SK-N-SH (cell line): ENCODE results near the gene SPIRE2. TPM values are rescaled to one million over a fixed set of nuclear protein-coding genes. Genes with fewer than 3 reads are reported as not detected.

Experiments used
- CTCF ChIA-PET: fragments of 300-600, 350-600 bp; formaldehyde crosslinking; extraction: SDS; loops from one replicate; lab custom pipeline; 2021; lab: Yijun Ruan, JAX
- POLR2A ChIA-PET: fragments of 350-600 bp; sonication (Branson Sonifier 250); formaldehyde crosslinking; extraction: SDS; loops from one replicate; lab custom pipeline; 2020; ENCODE audit warnings: antibody characterized with exemption, inconsistent platforms; lab: Yijun Ruan, JAX
- DNase-seq: peaks from one replicate; pipeline ENCODE4 v3.0.0; 2012
- H2AFZ ChIP-seq: fragments of 200-600 bp; sonication (generic); 2 replicates; pipeline ENCODE4 v1.8.1; 2016; ENCODE audit warnings: antibody characterized with exemption, mild to moderate bottlenecking, low read depth
- H3F3A ChIP-seq: fragments of 200-600 bp; sonication (generic); replicated peaks from 2 replicates; pipeline ENCODE3; 2016; ENCODE audit warnings: antibody characterized with exemption, mild to moderate bottlenecking; ENCODE audit not compliant: insufficient read depth
- H3K27ac ChIP-seq, 2 experiments: fragments of 200-500 bp in 1 of 2; fragments of 200-600 bp in 1 of 2; sonication (Bioruptor generic) in 1 of 2; sonication (generic), shearing (Covaris generic) in 1 of 2; 2 replicates each; pipeline versions ENCODE4 v1.5.1 to v1.6.1; 2014 to 2016; ENCODE audit warnings: low read depth in 2 of 2, inconsistent platforms in 1 of 2, low read length in 1 of 2, mild to moderate bottlenecking in 1 of 2, mixed read lengths in 1 of 2
- H3K27me3 ChIP-seq: fragments of 200-600 bp; sonication (generic), shearing (Covaris generic); 2 replicates; pipeline ENCODE4 v1.6.1; 2016; ENCODE audit warnings: mixed run types; ENCODE audit not compliant: insufficient read depth
- H3K36me3 ChIP-seq, 2 experiments: fragments of 200-500 bp in 1 of 2; fragments of 200-600 bp in 1 of 2; sonication (Bioruptor generic) in 1 of 2; sonication (generic) in 1 of 2; replicated peaks in 1 of 2; 2 replicates each; pipeline versions ENCODE3 to v1.5.1; 2014 to 2016; ENCODE audit warnings: low read length in 1 of 2, mild to moderate bottlenecking in 1 of 2; ENCODE audit not compliant: insufficient read depth in 2 of 2, control insufficient read depth in 1 of 2
- H3K4me1 ChIP-seq, 2 experiments: fragments of 200-500 bp in 1 of 2; fragments of 200-600 bp in 1 of 2; sonication (Bioruptor generic) in 1 of 2; sonication (generic), shearing (Covaris generic) in 1 of 2; 2 replicates each; pipeline versions ENCODE4 v1.5.1 to v1.6.1; 2014 to 2016; ENCODE audit warnings: low read depth in 1 of 2, low read length in 1 of 2, mixed run types in 1 of 2; ENCODE audit not compliant: insufficient read depth in 2 of 2, control insufficient read depth in 1 of 2
- H3K4me2 ChIP-seq: fragments of 200-600 bp; sonication (generic), shearing (Covaris generic); 2 replicates; pipeline ENCODE4 v1.6.1; 2017; ENCODE audit warnings: mixed run types
- H3K4me3 ChIP-seq, 2 experiments: fragments of 200-500 bp in 1 of 2; fragments of 200-600 bp in 1 of 2; sonication (Bioruptor generic) in 1 of 2; sonication (generic), shearing (Covaris generic) in 1 of 2; 2 replicates each; pipeline versions ENCODE4 v1.5.1 to v1.8.1; 2014 to 2016; ENCODE audit warnings: low read depth in 2 of 2, inconsistent platforms in 1 of 2, low read length in 1 of 2, mild to moderate bottlenecking in 1 of 2, mixed read lengths in 1 of 2, moderate library complexity in 1 of 2
- H3K79me2 ChIP-seq: fragments of 200-600 bp; sonication (generic); 2 replicates; pipeline ENCODE4 v1.8.1; 2017; ENCODE audit warnings: mild to moderate bottlenecking; ENCODE audit not compliant: insufficient read depth
- H3K9ac ChIP-seq: fragments of 200-600 bp; sonication (generic); 2 replicates; pipeline ENCODE4 v1.6.1; 2017; ENCODE audit warnings: mixed run types
- H3K9me2 ChIP-seq: fragments of 200-600 bp; sonication (generic); 2 replicates; pipeline ENCODE4 v1.6.1; 2017; ENCODE audit warnings: mixed run types
- H3K9me3 ChIP-seq: fragments of 200-600 bp; sonication (generic); 2 replicates; pipeline ENCODE4 v1.6.1; 2017; ENCODE audit warnings: mixed run types, mild to moderate bottlenecking, moderate library complexity
- H4K20me1 ChIP-seq: fragments of 200-600 bp; sonication (generic); 2 replicates; pipeline ENCODE4 v1.6.1; 2017; ENCODE audit warnings: mild to moderate bottlenecking, mixed run types; ENCODE audit not compliant: insufficient read depth
- CTCF ChIP-seq: fragments of 200-600 bp; sonication (generic); IDR thresholded peaks from 2 replicates; pipeline ENCODE4 v1.6.1; 2017; ENCODE audit warnings: antibody characterized with exemption, mild to moderate bottlenecking, moderate library complexity
- EP300 ChIP-seq, 2 experiments: IDR thresholded peaks; 2 replicates each; pipeline versions ENCODE4 v1.4.0 to v1.6.1; 2012; ENCODE audit warnings: borderline replicate concordance in 1 of 2, low read depth in 1 of 2, low read length in 1 of 2
- FOXJ3 ChIP-seq: sonication (generic); formaldehyde crosslinking; IDR thresholded peaks from 2 replicates; pipeline ENCODE4 v1.5.1; 2020; ENCODE audit warnings: mild to moderate bottlenecking, missing genetic modification reagents
- FOXM1 ChIP-seq: IDR thresholded peaks from 2 replicates; pipeline ENCODE4 v1.4.0; 2012; ENCODE audit warnings: low read depth, mild to moderate bottlenecking
- JUND ChIP-seq: IDR thresholded peaks from 2 replicates; pipeline ENCODE4 v1.4.0; 2012
- MXI1 ChIP-seq: IDR thresholded peaks from 2 replicates; pipeline ENCODE4 v1.6.1; 2012; ENCODE audit warnings: mild to moderate bottlenecking, low read depth, low read length, improper control_type of control experiment
- PBX3 ChIP-seq: IDR thresholded peaks from 2 replicates; pipeline ENCODE4; 2012
- USF1 ChIP-seq: IDR thresholded peaks from 2 replicates; pipeline ENCODE4 v1.4.0; 2012; ENCODE audit warnings: low read depth, borderline replicate concordance
- ZBTB33 ChIP-seq: IDR thresholded peaks from 2 replicates; pipeline ENCODE4 v1.4.0; 2012; ENCODE audit warnings: low read depth, borderline replicate concordance
- WGBS: methylation state at CpG from one replicate; pipeline ENCODE4 v1.1.6; 2017; ENCODE audit warnings: low lambda C conversion rate; 5-methylcytosine and 5-hydroxymethylcytosine counted together
- polyA plus RNA-seq, 3 experiments: library from polyadenylated mRNA; depleted of rRNA; stranded (reverse); fragments of >200 nt; gene quantifications; 2 replicates each; pipeline ENCODE4 v1.2.3, GENCODE V29; 2012

The SPIRE2 gene
- polyA plus RNA-seq, 1 of the 3 experiments (the other 2 are of a cell fraction) = 15.3 TPM

GRCh38 chr16:89918453-89919347 lies 90.4 kb downstream of the SPIRE2 start, which contains the start of gene MC1R:
TSS of gene MC1R (plus strand) at chr16:89918862. CDS start at chr16:89919259, 397 bp downstream.
- Histone ChIP-seq H2AFZ (no peak within 1 kb of the TSS), H3K27ac (peak within 1 kb of the TSS; percentile 38 to 87), H3K4me1 (peaks cover 12 to 41% of the 10 kb centered on the region in 2 experiments; a peak in 3 of 4 replicates), H3K9me3 (no peaks in the 10 kb centered on the region), H3K27me3 (no peaks in the 10 kb centered on the region), H3K79me2 (peaks cover 9% of the 10 kb centered on the region), H3K9me2 (no peaks in the 10 kb centered on the region), H3F3A (peaks cover 27% of the 10 kb centered on the region), H3K4me2 (peak within 1 kb of the TSS; percentile 93), H3K9ac (peak within 1 kb of the TSS; percentile 17; the same call in 1 of the 2 replicates), H4K20me1 (peaks cover 3% of the 10 kb centered on the region), H3K36me3 (no peaks in the 10 kb centered on the region), H3K4me3 (peak within 1 kb of the TSS; percentile 38 to 40; a peak in 3 of 4 replicates)
- DNase-seq = peak; percentile 72
- POLR2A ChIA-PET = interaction anchor here (0.6 to 2.0 kb wide), 2 partner anchors 10 to 53 kb away, joined by 3 to 9 read pairs; no protein-coding TSS in a partner anchor
- WGBS = 38% methylated on average over 10 of the region's 23 CpGs
- no peak for TF ChIP-seq JUND
- TF ChIP-seq ZBTB33 = no peak
- peak; percentile 48 for TF ChIP-seq CTCF
- 0 out of 2 replicates have a peak, but pooled peaks have one; percentile 18 for TF ChIP-seq MXI1
- CTCF ChIA-PET = interaction anchor here (0.6 to 2.0 kb wide), 11 partner anchors 8 to 226 kb away, joined by 3 to 16 read pairs (median 3); partner anchors contain the start of gene SPATA2L

- CTCF ChIA-PET = interaction anchor here (1.3 to 2.0 kb wide), 3 partner anchors 9 to 30 kb away, joined by 3 to 16 read pairs (median 5); no protein-coding TSS in a partner anchor
- H3K4me1 ChIP-seq = peaks cover 12 to 44% of the 10 kb centered on the region in 2 experiments; a peak in 3 of 4 replicates
Measured at GRCh38 chr16:89919535-89920406, 91.5 kb downstream of the SPIRE2 start.

More at GRCh38 chr16:89919535-89920406, 91.5 kb downstream of the SPIRE2 start:
- Histone ChIP-seq H3K9me3 (no peaks in the 10 kb centered on the region), H3K27ac (peak overlapping the region; percentile 97 to 100; a peak in 2 of 4 replicates), H3K79me2 (peaks cover 19% of the 10 kb centered on the region), H3F3A (peaks cover 27% of the 10 kb centered on the region), H4K20me1 (peaks cover 14% of the 10 kb centered on the region), H3K9me2 (no peaks in the 10 kb centered on the region), H3K4me2 (peak overlapping the region; percentile 93; the same call in 1 of the 2 replicates), H2AFZ (no peak overlapping the region), H3K9ac (no peak overlapping the region), H3K27me3 (no peaks in the 10 kb centered on the region), H3K36me3 (no peaks in the 10 kb centered on the region), H3K4me3 (no peak overlapping the region)
- TF ChIP-seq USF1 = no peak
- TF ChIP-seq FOXJ3 = no peak
- TF ChIP-seq MXI1 = no peak
- no peak for TF ChIP-seq FOXM1
- no peak for TF ChIP-seq EP300 (IDR thresholded peaks at IDR 0.05; ENCODE audit: borderline replicate concordance in 1 of 2, low read depth in 1 of 2, low read length in 1 of 2)
- TF ChIP-seq PBX3 = no peak
- DNase-seq = no peak
- 94% methylated on average over 48 of the region's 52 CpGs for WGBS
- POLR2A ChIA-PET = no interaction called here
